GM21529 (cell line): Measurements from ENCODE around the gene GSTP1.
"Not testable (repeated sequence)": the region's sequence is repeated elsewhere in the genome, so short reads cannot be mapped to it uniquely, and the experiment has no call there.

ENCODE experiments used
- ATAC-seq: cut with Tn5 transposase; IDR thresholded peaks from one replicate; pipeline ENCODE4 v1.9.1; 2021; ENCODE audit not compliant: unreplicated experiment

GSTP1 gene

GRCh38 chr11:67583247-67584204, at the start of gene GSTP1:
GSTP1 (plus strand) TSS chr11:67583812; CDS start chr11:67583844, 32 bp downstream.
- peak; percentile 53 for ATAC-seq

GRCh38 chr11:67534070-67534679, 49.4 kb upstream of the GSTP1 start:
- no peak for ATAC-seq

GRCh38 chr11:67535561-67535960, 48.1 kb upstream of the GSTP1 start:
- ATAC-seq: no peak

- no peak for ATAC-seq
Measured at GRCh38 chr11:67538306-67538705, 45.3 kb upstream of the GSTP1 start.

- no peak for ATAC-seq
Measured at GRCh38 chr11:67538823-67539505, 44.6 kb upstream of the GSTP1 start.

- ATAC-seq: no peak
Measured at GRCh38 chr11:67539550-67539949, 44.1 kb upstream of the GSTP1 start.

GRCh38 chr11:67541198-67541597, 42.4 kb upstream of the GSTP1 start:
- ATAC-seq: no peak

- ATAC-seq: no peak
Measured at GRCh38 chr11:67542169-67542568, 41.4 kb upstream of the GSTP1 start.

- ATAC-seq: no peak
Measured at GRCh38 chr11:67542971-67543370, 40.6 kb upstream of the GSTP1 start.

- no peak for ATAC-seq
Measured at GRCh38 chr11:67543585-67543984, 40.0 kb upstream of the GSTP1 start.

- ATAC-seq: no peak
Measured at GRCh38 chr11:67544616-67545242, 38.9 kb upstream of the GSTP1 start.

GRCh38 chr11:67545280-67545679, 38.3 kb upstream of the GSTP1 start:
- no peak for ATAC-seq

GRCh38 chr11:67548112-67548511, 35.5 kb upstream of the GSTP1 start:
- ATAC-seq: not testable (repeated sequence)

GRCh38 chr11:67548555-67549110, 35.0 kb upstream of the GSTP1 start:
- no peak for ATAC-seq

- no peak for ATAC-seq
Measured at GRCh38 chr11:67551127-67551526, 32.5 kb upstream of the GSTP1 start.

GRCh38 chr11:67551697-67552096, 31.9 kb upstream of the GSTP1 start:
- ATAC-seq: not testable (repeated sequence)

GRCh38 chr11:67556244-67556643, 27.4 kb upstream of the GSTP1 start:
- no peak for ATAC-seq

GRCh38 chr11:67558084-67558772, 25.4 kb upstream of the GSTP1 start:
- no peak for ATAC-seq

- peak; percentile 76 for ATAC-seq
Measured at GRCh38 chr11:67561971-67562619, 21.5 kb upstream of the GSTP1 start.
